ENCODE measurements around the gene CCDC85A.

DNA sequence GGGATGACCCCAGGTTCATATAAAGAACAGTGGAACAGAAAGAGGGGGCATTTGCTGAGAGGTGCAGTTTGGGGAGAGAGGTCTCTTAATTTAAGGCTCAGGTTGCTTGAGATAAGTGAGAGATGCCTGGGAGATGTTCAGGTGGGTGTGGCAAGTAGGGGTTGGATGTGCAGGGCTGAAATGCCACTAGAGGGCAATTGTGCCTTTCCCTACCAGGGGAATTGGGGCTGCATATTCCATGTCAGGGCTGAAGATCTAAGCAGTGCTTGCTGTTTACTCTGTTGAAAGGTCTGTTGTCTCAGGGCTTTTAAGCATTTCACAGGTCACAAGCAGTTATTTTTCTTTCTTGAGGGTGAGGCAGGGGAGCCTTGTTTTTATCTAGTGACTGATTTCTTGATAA lies 7.8 kb downstream of the CCDC85A start:
- TF ChIP-seq CTCF (IDR thresholded peaks at IDR 0.05 in 2 of 3, conservative IDR thresholded peaks at IDR 0.05 in 1 of 3; ENCODE audit: borderline replicate concordance in 1 of 3, insufficient read depth in 1 of 3, low read depth in 2 of 3, low read length in 2 of 3), result peak; percentile 53 to 77 (median 63); a peak in 5 of 6 replicates
- no peak for TF ChIP-seq ZFX (IDR thresholded peaks at IDR 0.05)
- no peak for TF ChIP-seq POLR2A (IDR thresholded peaks at IDR 0.05; ENCODE audit: borderline replicate concordance, extremely low read depth, insufficient read depth, insufficient read length)
- TF ChIP-seq ZNF274 (IDR thresholded peaks at IDR 0.05; ENCODE audit: low read depth, low read length), result no peak

Measured in HCT116 (cell line).